ENCODE results near the gene PLEKHG7. TPM values are rescaled to one million over a fixed set of nuclear protein-coding genes. Genes with fewer than 3 reads are reported as not detected.

PLEKHG7 gene
- total RNA-seq, 1 donor from 2014 or later = 0.28 TPM

- ATAC-seq = no peak
Observed at GRCh38 chr12:92707926-92708325, 5.1 kb downstream of the PLEKHG7 start.

- no peak for ATAC-seq
Observed at GRCh38 chr12:92715625-92716024, 12.8 kb downstream of the PLEKHG7 start.

- no peak for ATAC-seq
Observed at GRCh38 chr12:92717202-92717601, 14.4 kb downstream of the PLEKHG7 start.

- no peak for ATAC-seq
Observed at GRCh38 chr12:92718483-92718990, 15.7 kb downstream of the PLEKHG7 start.

- ATAC-seq = no peak
Observed at GRCh38 chr12:92719674-92720073, 16.9 kb downstream of the PLEKHG7 start.

- ATAC-seq = no peak
Observed at GRCh38 chr12:92721130-92721529, 18.3 kb downstream of the PLEKHG7 start.

- ATAC-seq = no peak
Observed at GRCh38 chr12:92721656-92722055, 18.9 kb downstream of the PLEKHG7 start.

GRCh38 chr12:92722897-92723296, 20.1 kb downstream of the PLEKHG7 start:
- ATAC-seq = no peak

- ATAC-seq = no peak
Observed at GRCh38 chr12:92726850-92727249, 24.1 kb downstream of the PLEKHG7 start.

GRCh38 chr12:92729773-92730305, 27.1 kb downstream of the PLEKHG7 start:
- ATAC-seq = no peak

- ATAC-seq = no peak
Observed at GRCh38 chr12:92730758-92731157, 28.0 kb downstream of the PLEKHG7 start.

- ATAC-seq = no peak
Observed at GRCh38 chr12:92732216-92732615, 29.4 kb downstream of the PLEKHG7 start.

GRCh38 chr12:92732716-92733115, 29.9 kb downstream of the PLEKHG7 start:
- no peak for ATAC-seq

GRCh38 chr12:92733181-92733580, 30.4 kb downstream of the PLEKHG7 start:
- ATAC-seq = no peak

GRCh38 chr12:92733661-92734060, 30.9 kb downstream of the PLEKHG7 start:
- no peak for ATAC-seq

GRCh38 chr12:92735131-92735721, 32.4 kb downstream of the PLEKHG7 start:
- ATAC-seq = peak; percentile 22

- ATAC-seq = no peak
Observed at GRCh38 chr12:92736605-92737004, 33.8 kb downstream of the PLEKHG7 start.

GRCh38 chr12:92737855-92738850, 35.4 kb downstream of the PLEKHG7 start:
- ATAC-seq = no peak

- ATAC-seq = no peak
Observed at GRCh38 chr12:92739113-92739512, 36.3 kb downstream of the PLEKHG7 start.

- ATAC-seq = no peak
Observed at GRCh38 chr12:92740411-92740810, 37.6 kb downstream of the PLEKHG7 start.

GRCh38 chr12:92743026-92743425, 40.2 kb downstream of the PLEKHG7 start:
- no peak for ATAC-seq

- peak; percentile 86 for ATAC-seq
Observed at GRCh38 chr12:92745856-92746550, 43.2 kb downstream of the PLEKHG7 start.

GRCh38 chr12:92747151-92747550, 44.4 kb downstream of the PLEKHG7 start:
- no peak for ATAC-seq
